Transverse colon (tissue), 4 donors: ENCODE results near the gene CLDN19. TPM values are rescaled to one million over a fixed set of nuclear protein-coding genes. Genes with fewer than 3 reads are reported as not detected.

Experiments
- DNase-seq: peaks from one replicate; pipeline ENCODE4 v3.0.0-alpha.2; 2019
- H3K27ac ChIP-seq, 4 donors: fragments of 200-600 bp; sonication (generic); 2 replicates each; pipeline ENCODE4 v1.5.1; 2016 to 2018; ENCODE audit warnings: inconsistent platforms in 4 of 4
- H3K27me3 ChIP-seq: fragments of 200-600 bp; sonication (generic); 2 replicates; pipeline ENCODE4 v1.5.1; 2017; ENCODE audit warnings: inconsistent platforms
- H3K36me3 ChIP-seq, 4 donors: fragments of 200-600 bp; sonication (generic); 2 replicates each; pipeline ENCODE4 v1.5.1; 2017 to 2019; ENCODE audit warnings: inconsistent platforms in 4 of 4
- H3K4me1 ChIP-seq, 4 donors: fragments of 200-600 bp; sonication (generic); 2 replicates each; pipeline ENCODE4 v1.5.1; 2017 to 2020; ENCODE audit warnings: inconsistent platforms in 4 of 4
- H3K4me3 ChIP-seq, 4 donors: fragments of 200-600 bp; sonication (generic); 1 replicate in 1 of 4; 2 replicates in 3 of 4; pipeline versions ENCODE4 v1.5.1 to v1.6.1; 2017 to 2019; ENCODE audit warnings: inconsistent platforms in 4 of 4
- H3K9me3 ChIP-seq, 2 donors: fragments of 200-600 bp; sonication (generic); 2 replicates each; pipeline ENCODE4 v1.5.1; 2017 to 2019; ENCODE audit warnings: inconsistent platforms in 2 of 2
- CTCF ChIP-seq, 5 experiments: fragments of 200-600 bp in 3 of 5; fragments of 450-650 bp in 2 of 5; sonication (generic) in 3 of 5; IDR thresholded peaks; 1 replicate in 2 of 5; 2 replicates in 3 of 5; pipeline ENCODE4 v1.5.1; 2016 to 2017; ENCODE audit warnings: antibody characterized with exemption in 5 of 5, inconsistent platforms in 3 of 5, mild to moderate bottlenecking in 2 of 5, moderate library complexity in 1 of 5
- EP300 ChIP-seq: sonication (generic); formaldehyde crosslinking; IDR thresholded peaks from one replicate; pipeline ENCODE4 v1.6.1; 2017; ENCODE audit warnings: antibody characterized with exemption, low read depth
- POLR2A ChIP-seq: fragments of 450-650 bp; IDR thresholded peaks from one replicate; pipeline ENCODE4 v1.6.1; 2016; ENCODE audit warnings: antibody characterized with exemption, mild to moderate bottlenecking, moderate library complexity
- POLR2AphosphoS5 ChIP-seq, 3 donors: sonication (generic); formaldehyde crosslinking; IDR thresholded peaks; one replicate each; pipeline ENCODE4 v1.6.1; 2016; ENCODE audit warnings: antibody characterized with exemption in 3 of 3
- WGBS, 2 donors: methylation state at CpG; one replicate each; pipeline ENCODE4 v1.1.5; 2018; ENCODE audit warnings: low coverage in 1 of 2; 5-methylcytosine and 5-hydroxymethylcytosine counted together
- in situ Hi-C, 4 donors: fragments of 200-750 bp; cut with MboI; loops; one replicate each; pipeline versions ENCODE4 v1.15.0 to v1.15.1; 2017; ENCODE audit warnings: low sequenced_read_pairs in 3 of 4, low pct_ligation_motif_present in 1 of 4, low pct_unique_long_range_greater_than_20kb in 1 of 4
- intact Hi-C: fragments of 100-400 bp; cut with DNase I; formaldehyde crosslinking; loops from one replicate; pipeline ENCODE4 v1.15.1; 2023; ENCODE audit warnings: low total_unique reads
- total RNA-seq, 4 donors: library from RNA; depleted of rRNA; stranded (reverse); fragments of >200 nt; gene quantifications; one replicate each; pipeline ENCODE4 v1.1.0, GENCODE V29; 2016

CLDN19 gene
- total RNA-seq, 4 donors from 2014 or later, result 0.27 TPM; not detected in 3

- in situ Hi-C loops (loop anchor here in 3 of 4 donors (5.0 to 25.0 kb wide), 5 partner anchors 159 to 609 kb away; partner anchors contain the start of gene FOXJ3 (in 1 of the 3)), intact Hi-C loops (loop anchor here (10.0 kb wide), 1 partner anchor 52 kb away; no protein-coding TSS in a partner anchor)
- H3K9me3 ChIP-seq, result no peaks in the 10 kb centered on the region
- H3K27me3 ChIP-seq, result no peaks in the 10 kb centered on the region
- H3K27ac ChIP-seq, result no peak overlapping the region
- peaks cover 0 to 7% (median 0%) of the 10 kb centered on the region in 4 donors for H3K36me3 ChIP-seq
- DNase-seq, result no peak
- no peak overlapping the region for H3K4me3 ChIP-seq
- 93% methylated on average over 11 of the region's 12 CpGs; no CpG with 5 or more reads in 1 of the 2 donors for WGBS, 2 donors
- TF ChIP-seq POLR2A (no peak), CTCF (IDR thresholded peaks at IDR 0.05) (no peak), EP300 (no peak), POLR2AphosphoS5 (IDR thresholded peaks at IDR 0.05) (no peak)
- no peaks in the 10 kb centered on the region for H3K4me1 ChIP-seq
Measured at GRCh38 chr1:42746436-42747105, 6.5 kb upstream of the CLDN19 start.

- no peaks in the 10 kb centered on the region for H3K9me3 ChIP-seq
- in situ Hi-C loops (loop anchor here in 3 of 4 donors (5.0 to 25.0 kb wide), 5 partner anchors 159 to 609 kb away; partner anchors contain the start of gene FOXJ3 (in 1 of the 3)), intact Hi-C loops (loop anchor here (10.0 kb wide), 1 partner anchor 51 kb away; no protein-coding TSS in a partner anchor)
- no peak overlapping the region for H3K27ac ChIP-seq
- TF ChIP-seq EP300, result no peak
- TF ChIP-seq CTCF (IDR thresholded peaks at IDR 0.05), result no peak
- TF ChIP-seq POLR2A, result no peak
- TF ChIP-seq POLR2AphosphoS5 (IDR thresholded peaks at IDR 0.05), result no peak
- H3K27me3 ChIP-seq, result no peaks in the 10 kb centered on the region
- H3K4me1 ChIP-seq, result no peaks in the 10 kb centered on the region
- peaks cover 0 to 7% (median 0%) of the 10 kb centered on the region in 4 donors for H3K36me3 ChIP-seq
- 68 to 100% methylated on average over 2 to 8 of the region's 8 CpGs for WGBS, 2 donors
- no peak for DNase-seq
- no peak overlapping the region for H3K4me3 ChIP-seq
Measured at GRCh38 chr1:42745851-42746250, 5.8 kb upstream of the CLDN19 start.

- intact Hi-C loops (loop anchor here (10.0 kb wide), 1 partner anchor 49 kb away; no protein-coding TSS in a partner anchor), in situ Hi-C loops (loop anchor here in 2 of 4 donors (10.0 to 25.0 kb wide), 3 partner anchors 169 to 607 kb away; partner anchors contain the start of gene FOXJ3 (in 1 of the 2))
- Histone ChIP-seq H3K27me3 (no peaks in the 10 kb centered on the region), H3K36me3 (no peaks in the 10 kb centered on the region), H3K27ac (no peak overlapping the region), H3K9me3 (no peaks in the 10 kb centered on the region), H3K4me3 (no peak overlapping the region), H3K4me1 (peaks cover 0 to 8% (median 0%) of the 10 kb centered on the region in 4 donors)
- DNase-seq, result no peak
- TF ChIP-seq POLR2A (no peak), CTCF (IDR thresholded peaks at IDR 0.05) (no peak), POLR2AphosphoS5 (IDR thresholded peaks at IDR 0.05) (no peak), EP300 (no peak)
- 93% methylated on average over 9 of the region's 9 CpGs; no CpG with 5 or more reads in 1 of the 2 donors for WGBS, 2 donors
Measured at GRCh38 chr1:42744148-42744413, 4.0 kb upstream of the CLDN19 start.

GRCh38 chr1:42743317-42744147 lies 3.5 kb upstream of the CLDN19 start:
- H3K36me3 ChIP-seq, result no peaks in the 10 kb centered on the region
- no peak overlapping the region for H3K4me3 ChIP-seq
- intact Hi-C loops (loop anchor here (10.0 kb wide), 1 partner anchor 49 kb away; no protein-coding TSS in a partner anchor), in situ Hi-C loops (loop anchor here in 2 of 4 donors (10.0 to 25.0 kb wide), 3 partner anchors 169 to 606 kb away; partner anchors contain the start of gene FOXJ3 (in 1 of the 2))
- peaks cover 0 to 8% (median 0%) of the 10 kb centered on the region in 4 donors for H3K4me1 ChIP-seq
- no peak for DNase-seq
- H3K27ac ChIP-seq, result no peak overlapping the region
- H3K9me3 ChIP-seq, result no peaks in the 10 kb centered on the region
- no peaks in the 10 kb centered on the region for H3K27me3 ChIP-seq
- no peak for TF ChIP-seq EP300
- TF ChIP-seq POLR2A, result no peak
- no peak for TF ChIP-seq POLR2AphosphoS5 (IDR thresholded peaks at IDR 0.05)
- no peak for TF ChIP-seq CTCF (IDR thresholded peaks at IDR 0.05)
- 77 to 92% methylated on average over 5 to 21 of the region's 21 CpGs for WGBS, 2 donors
